ENCODE measurements around the gene WNK3.

DNA sequence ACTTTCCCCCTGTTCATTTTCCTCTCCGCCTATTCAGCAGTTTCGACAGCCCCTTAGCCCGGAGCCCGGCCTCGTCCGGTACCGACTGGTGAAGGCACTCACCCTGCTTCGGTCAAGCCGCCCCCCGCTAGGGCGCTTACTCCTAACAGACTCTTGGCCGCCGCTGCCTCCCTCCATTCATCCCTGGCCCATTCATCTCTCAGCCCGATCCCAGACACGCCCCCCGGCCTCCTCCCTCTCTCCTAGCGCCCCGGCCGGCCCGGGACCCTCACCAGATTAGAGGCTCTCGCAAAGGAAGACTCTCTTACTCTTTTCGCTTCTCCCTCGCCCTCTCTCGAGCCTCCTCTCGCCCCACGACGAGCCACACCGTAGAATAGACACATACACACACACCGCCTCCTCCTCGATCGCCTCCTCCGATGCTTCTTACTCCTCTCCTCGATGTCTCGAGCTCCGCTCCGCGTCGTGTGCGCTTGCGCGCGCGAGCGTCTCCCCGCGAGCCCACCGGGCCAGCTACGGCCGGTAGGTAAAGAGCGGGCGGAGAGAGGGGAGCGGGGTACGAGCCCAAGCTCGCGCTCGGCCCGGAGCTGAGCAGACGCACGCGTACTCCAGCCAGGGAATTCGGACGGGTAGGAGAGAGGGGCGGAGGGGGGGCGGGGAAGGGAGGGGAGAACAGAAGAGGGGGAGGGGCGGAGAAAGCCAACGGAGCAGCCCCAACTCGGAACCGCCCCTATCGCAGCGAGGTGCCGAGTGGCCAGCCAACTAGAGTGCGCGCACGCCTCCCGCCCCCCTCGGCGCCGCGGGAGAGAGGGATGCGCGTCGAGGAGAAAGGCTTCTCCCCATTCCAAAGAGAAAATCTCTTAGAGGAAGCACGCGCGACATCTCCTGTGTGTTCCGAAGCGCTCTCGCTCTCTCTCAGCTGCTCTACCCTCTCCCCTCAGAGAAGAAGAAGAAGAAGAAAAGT is at the start of gene WNK3:
- no peak for TF ChIP-seq EZH2phosphoT487 (IDR thresholded peaks at IDR 0.05)
- TF ChIP-seq, protein P1, sequence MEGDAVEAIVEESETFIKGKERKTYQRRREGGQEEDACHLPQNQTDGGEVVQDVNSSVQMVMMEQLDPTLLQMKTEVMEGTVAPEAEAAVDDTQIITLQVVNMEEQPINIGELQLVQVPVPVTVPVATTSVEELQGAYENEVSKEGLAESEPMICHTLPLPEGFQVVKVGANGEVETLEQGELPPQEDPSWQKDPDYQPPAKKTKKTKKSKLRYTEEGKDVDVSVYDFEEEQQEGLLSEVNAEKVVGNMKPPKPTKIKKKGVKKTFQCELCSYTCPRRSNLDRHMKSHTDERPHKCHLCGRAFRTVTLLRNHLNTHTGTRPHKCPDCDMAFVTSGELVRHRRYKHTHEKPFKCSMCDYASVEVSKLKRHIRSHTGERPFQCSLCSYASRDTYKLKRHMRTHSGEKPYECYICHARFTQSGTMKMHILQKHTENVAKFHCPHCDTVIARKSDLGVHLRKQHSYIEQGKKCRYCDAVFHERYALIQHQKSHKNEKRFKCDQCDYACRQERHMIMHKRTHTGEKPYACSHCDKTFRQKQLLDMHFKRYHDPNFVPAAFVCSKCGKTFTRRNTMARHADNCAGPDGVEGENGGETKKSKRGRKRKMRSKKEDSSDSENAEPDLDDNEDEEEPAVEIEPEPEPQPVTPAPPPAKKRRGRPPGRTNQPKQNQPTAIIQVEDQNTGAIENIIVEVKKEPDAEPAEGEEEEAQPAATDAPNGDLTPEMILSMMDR (IDR thresholded peaks at IDR 0.05) = no peak
